Lung (tissue), 12 donors: ENCODE data around the gene CNR2. TPM values are rescaled to one million over a fixed set of nuclear protein-coding genes. Genes with fewer than 3 reads are reported as not detected.

ENCODE experiments used
- ATAC-seq: fragments of 200-7000 bp; cut with Tn5 transposase; one replicate; pipeline ENCODE4 v1.9.1; 2020; ENCODE audit warnings: moderate number of reproducible peaks; ENCODE audit not compliant: insufficient read depth, low FRiP score
- DNase-seq, 3 donors: peaks; one replicate each; pipeline ENCODE4 v3.0.0-alpha.2; 2013 to 2017
- H3K27ac ChIP-seq, 2 donors: one replicate each; pipeline ENCODE4 v1.5.1; 2013; ENCODE audit warnings: mild to moderate bottlenecking in 2 of 2, moderate library complexity in 2 of 2, control low read depth in 1 of 2, inconsistent platforms in 1 of 2, low read depth in 1 of 2, low read length in 1 of 2
- H3K27me3 ChIP-seq, 3 donors: one replicate each; pipeline ENCODE4 v1.5.1; 2013; ENCODE audit warnings: low read length in 2 of 3; ENCODE audit not compliant: control insufficient read depth in 3 of 3, insufficient read depth in 3 of 3
- H3K36me3 ChIP-seq, 4 donors: one replicate each; pipeline ENCODE4 v1.5.1; 2013; ENCODE audit warnings: low read length in 4 of 4, mild to moderate bottlenecking in 1 of 4, moderate library complexity in 1 of 4; ENCODE audit not compliant: control insufficient read depth in 4 of 4, insufficient read depth in 4 of 4
- H3K4me1 ChIP-seq, 5 donors: one replicate each; pipeline ENCODE4 v1.5.1; 2013; ENCODE audit warnings: low read length in 5 of 5, mild to moderate bottlenecking in 2 of 5, moderate library complexity in 1 of 5; ENCODE audit not compliant: control insufficient read depth in 5 of 5, insufficient read depth in 5 of 5
- H3K4me3 ChIP-seq: one replicate; pipeline ENCODE4 v1.5.1; 2013; ENCODE audit warnings: mild to moderate bottlenecking, control low read depth, moderate library complexity
- H3K9ac ChIP-seq, 2 donors: one replicate each; pipeline ENCODE4 v1.5.1; 2013; ENCODE audit warnings: low read length in 2 of 2, control low read depth in 1 of 2; ENCODE audit not compliant: insufficient read depth in 1 of 2
- H3K9me3 ChIP-seq, 4 donors: one replicate each; pipeline ENCODE4 v1.5.1; 2013; ENCODE audit warnings: low read length in 3 of 4, mild to moderate bottlenecking in 1 of 4, moderate library complexity in 1 of 4; ENCODE audit not compliant: control insufficient read depth in 4 of 4, insufficient read depth in 3 of 4
- CTCF ChIP-seq: IDR thresholded peaks from 2 replicates; pipeline ENCODE4 v1.5.1; 2012; ENCODE audit warnings: mild to moderate bottlenecking; ENCODE audit errors: control extremely low read depth, extremely low read depth
- WGBS, 2 donors: extraction: QIAGEN DNeasy Blood & Tissue Kit; methylation state at CpG; one replicate each; pipeline ENCODE4 v1.1.7; 2013; 5-methylcytosine and 5-hydroxymethylcytosine counted together
- polyA plus RNA-seq, 2 donors: library from polyadenylated mRNA; stranded (reverse); fragments of 200-250 nt; gene quantifications; one replicate each; pipeline ENCODE4 v1.2.1, GENCODE V29; 2013
- total RNA-seq, 2 donors: library from RNA; depleted of rRNA in 1 of 2; stranded (reverse); fragments of >200 nt in 1 of 2; gene quantifications; one replicate each; pipeline ENCODE4 v1.2.1, GENCODE V29; 2014 to 2021
- donor health status: control.
- donor health status: control.
- donor health status: Bipolar disorder and iron deficiency.
- donor health status: healthy.
- donor health status: DM: yes; HTN: yes; CAD: no.

Gene CNR2
- total and polyA plus RNA-seq, 4 donors: 0.04 to 0.46 (median 0.10) TPM

GRCh38 chr1:23868557-23869016 is 44.6 kb downstream of the CNR2 start:
- H3K4me1 ChIP-seq: peaks cover 0 to 15% (median 11%) of the 10 kb centered on the region in 5 donors
- H3K27ac ChIP-seq: peak overlapping the region; percentile 71
- no peaks in the 10 kb centered on the region for H3K36me3 ChIP-seq
- ATAC-seq (peak; percentile 22), DNase-seq (no peak)
- H3K9me3 ChIP-seq: no peaks in the 10 kb centered on the region
- no peak for TF ChIP-seq CTCF
- peak overlapping the region in 1 of 2 donors; percentile 69 for H3K9ac ChIP-seq
- no peak overlapping the region for H3K4me3 ChIP-seq
- H3K27me3 ChIP-seq: peaks cover 0 to 2% (median 0%) of the 10 kb centered on the region in 3 donors
- WGBS, 2 donors: 11 to 12% methylated on average over 20 of the region's 20 CpGs

GRCh38 chr1:23867895-23868556 is 45.1 kb downstream of the CNR2 start, which contains the start of gene FUCA1:
Gene FUCA1 (minus strand): TSS chr1:23868290. CDS start chr1:23868286, 4 bp downstream.
- H3K27ac ChIP-seq: peak within 1 kb of the TSS; percentile 74 to 87
- WGBS, 2 donors: 0 to 1% methylated on average over 62 to 71 of the region's 71 CpGs

GRCh38 chr1:23867542-23867894 is 45.6 kb downstream of the CNR2 start:
- DNase-seq (no peak), ATAC-seq (no peak)
- peaks cover 0 to 15% (median 11%) of the 10 kb centered on the region in 5 donors for H3K4me1 ChIP-seq
- H3K4me3 ChIP-seq: peak overlapping the region; percentile 81
- TF ChIP-seq CTCF: no peak
- peaks cover 0 to 2% (median 0%) of the 10 kb centered on the region in 3 donors for H3K27me3 ChIP-seq
- WGBS, 2 donors: 4 to 5% methylated on average over 17 of the region's 17 CpGs
- peak overlapping the region in 1 of 2 donors; percentile 30 for H3K9ac ChIP-seq
- H3K27ac ChIP-seq: peak overlapping the region; percentile 74 to 87
- H3K9me3 ChIP-seq: no peaks in the 10 kb centered on the region
- H3K36me3 ChIP-seq: peaks cover 0 to 2% (median under 1%) of the 10 kb centered on the region in 4 donors

More at GRCh38 chr1:23867895-23868556, 45.1 kb downstream of the CNR2 start, which contains the start of gene FUCA1:
- DNase-seq (peak; percentile 92 to 96 (median 92)), ATAC-seq (peak; percentile 97)
- Histone ChIP-seq H3K27me3 (peaks cover 0 to 2% (median 0%) of the 10 kb centered on the region in 3 donors), H3K4me1 (peaks cover 0 to 15% (median 11%) of the 10 kb centered on the region in 5 donors), H3K4me3 (peak within 1 kb of the TSS; percentile 81), H3K36me3 (no peaks in the 10 kb centered on the region), H3K9me3 (no peaks in the 10 kb centered on the region), H3K9ac (peak within 1 kb of the TSS in 1 of 2 donors; percentile 69)
- peak; percentile 66 for TF ChIP-seq CTCF
